ENCODE results near the gene RPL37. TPM values are rescaled to one million over a fixed set of nuclear protein-coding genes. Genes with fewer than 3 reads are reported as not detected.

The RPL37 gene
- total and polyA plus RNA-seq, 2 donors (not counting 3 experiments of a cell fraction or from before 2014, with no cell fraction given), result 259 to 1,348 TPM

- Histone ChIP-seq H3K27me3 (ENCODE audit: control insufficient read depth in 2 of 2, insufficient read depth in 2 of 2, low read length in 2 of 2) (no peaks in the 10 kb centered on the region), H3K9me1 (replicated peaks; ENCODE audit: control insufficient read depth, extremely low read depth, insufficient read depth, low read length) (no peaks in the 10 kb centered on the region), H3K27ac (ENCODE audit: insufficient read depth, low read depth, low read length) (peak within 1 kb of the TSS; percentile 95), H4K20me1 (replicated peaks; ENCODE audit: control insufficient read depth, extremely low read depth, insufficient read depth, low read length) (no peaks in the 10 kb centered on the region), H2AFZ (ENCODE audit: low read depth, low read length) (peak within 1 kb of the TSS; percentile 27), H3K79me2 (ENCODE audit: control insufficient read depth, insufficient read depth, low read length) (peaks cover 36% of the 10 kb centered on the region), H3K4me1 (ENCODE audit: control insufficient read depth, extremely low read depth, insufficient read depth, low read length) (peaks cover 18% of the 10 kb centered on the region), H3K9me3 (replicated peaks; ENCODE audit: control insufficient read depth, insufficient read depth, low read length) (no peaks in the 10 kb centered on the region), H3K9ac (replicated peaks; ENCODE audit: extremely low read depth, insufficient read depth, low read length) (peak within 1 kb of the TSS; percentile 98), H3K4me2 (ENCODE audit: insufficient read depth, low read length) (peak within 1 kb of the TSS; percentile 100), H3K4me3 (replicated peaks in 1 of 3; ENCODE audit: insufficient read depth in 1 of 3, low read depth in 1 of 3, low read length in 3 of 3) (peak within 1 kb of the TSS; percentile 50 to 98 (median 87)), H3K36me3 (ENCODE audit: control insufficient read depth in 2 of 2, extremely low read depth in 1 of 2, insufficient read depth in 2 of 2, low read length in 2 of 2) (peaks cover 0 to under 1% of the 10 kb centered on the region in 2 experiments)
- intact Hi-C loops (cut with micrococcal nuclease), result no loop called here
- DNase-seq (ENCODE audit: low read depth, low spot score), result peak; percentile 89
- TSS peak; percentile 79 for BruUV-seq (replicated peaks)
- TF ChIP-seq POLR2A (IDR thresholded peaks at IDR 0.05; ENCODE audit: low read depth, low read length) (peak; percentile 47), JUN (IDR thresholded peaks at IDR 0.05; ENCODE audit: borderline replicate concordance, insufficient read depth, insufficient read length, low read depth) (peak; percentile 29), MYC (IDR thresholded peaks at IDR 0.05; ENCODE audit: low read depth, low read length) (no peak)
- dilution Hi-C loops (cut with MboI; ENCODE audit: extremely low pct_ligation_motif_present, low sequenced_read_pairs), result no loop called here
- POLR2A ChIA-PET, result interaction anchor here (0.5 to 2.2 kb wide), 2 partner anchors 8 to 42 kb away, joined by 3 to 8 read pairs; no protein-coding TSS in a partner anchor
- CTCF ChIA-PET, result interaction anchor here (1.2 to 1.6 kb wide), 2 partner anchors 19 to 38 kb away, joined by 3 to 6 read pairs; no protein-coding TSS in a partner anchor
- FAIRE-seq, result peak; percentile 58
Observed at GRCh38 chr5:40841068-40841805, 6.2 kb upstream of the RPL37 start, which contains the start of gene CARD6. Gene CARD6 (plus strand): TSS chr5:40841367. CDS start chr5:40841383, 16 bp downstream.

GRCh38 chr5:40838086-40838485 lies 3.1 kb upstream of the RPL37 start:
- ChIA-PET CTCF (interaction anchor here (0.9 kb wide), 1 partner anchor 40 kb away, joined by 3 read pairs; the partner anchor contains the start of gene PRKAA1), POLR2A (no interaction called here)
- H3K27me3 ChIP-seq (ENCODE audit: control insufficient read depth in 2 of 2, insufficient read depth in 2 of 2, low read length in 2 of 2), result no peaks in the 10 kb centered on the region
- no peaks in the 10 kb centered on the region for H3K9me1 ChIP-seq (replicated peaks; ENCODE audit: control insufficient read depth, extremely low read depth, insufficient read depth, low read length)
- no peak overlapping the region for H3K27ac ChIP-seq (ENCODE audit: insufficient read depth, low read depth, low read length)
- dilution Hi-C loops (cut with MboI; ENCODE audit: extremely low pct_ligation_motif_present, low sequenced_read_pairs), result no loop called here
- FAIRE-seq (no peak), DNase-seq (ENCODE audit: low read depth, low spot score) (no peak)
- peaks cover 31% of the 10 kb centered on the region for H3K79me2 ChIP-seq (ENCODE audit: control insufficient read depth, insufficient read depth, low read length)
- H3K9me3 ChIP-seq (replicated peaks; ENCODE audit: control insufficient read depth, insufficient read depth, low read length), result no peaks in the 10 kb centered on the region
- H3K36me3 ChIP-seq (ENCODE audit: control insufficient read depth in 2 of 2, extremely low read depth in 1 of 2, insufficient read depth in 2 of 2, low read length in 2 of 2), result peaks cover 0 to 2% of the 10 kb centered on the region in 2 experiments
- H4K20me1 ChIP-seq (replicated peaks; ENCODE audit: control insufficient read depth, extremely low read depth, insufficient read depth, low read length), result peaks cover under 1% of the 10 kb centered on the region
- BruUV-seq (replicated peaks), result no TSS peak
- peaks cover 33% of the 10 kb centered on the region for H3K4me1 ChIP-seq (ENCODE audit: control insufficient read depth, extremely low read depth, insufficient read depth, low read length)
- intact Hi-C loops (cut with micrococcal nuclease), result no loop called here
- no peak overlapping the region for H3K4me2 ChIP-seq (ENCODE audit: insufficient read depth, low read length)
- no peak overlapping the region for H3K4me3 ChIP-seq (replicated peaks in 1 of 3; ENCODE audit: insufficient read depth in 1 of 3, low read depth in 1 of 3, low read length in 3 of 3)
- no peak overlapping the region for H3K9ac ChIP-seq (replicated peaks; ENCODE audit: extremely low read depth, insufficient read depth, low read length)
- H2AFZ ChIP-seq (ENCODE audit: low read depth, low read length), result no peak overlapping the region
- TF ChIP-seq MAX (IDR thresholded peaks at IDR 0.05; ENCODE audit: insufficient read depth, insufficient read length), result no peak
- TF ChIP-seq FOS (IDR thresholded peaks at IDR 0.05; ENCODE audit: borderline replicate concordance, insufficient read depth, low read length), result no peak
- TF ChIP-seq CTCF (IDR thresholded peaks at IDR 0.05; ENCODE audit: extremely low read depth in 1 of 2, insufficient read depth in 1 of 2, low read depth in 1 of 2, low read length in 2 of 2), result no peak
- TF ChIP-seq POLR2AphosphoS5 (IDR thresholded peaks at IDR 0.05; ENCODE audit: insufficient read depth, low read depth, low read length), result no peak
- no peak for TF ChIP-seq MYC (IDR thresholded peaks at IDR 0.05; ENCODE audit: low read depth, low read length)
- TF ChIP-seq POLR2A (IDR thresholded peaks at IDR 0.05; ENCODE audit: low read depth, low read length), result no peak
- TF ChIP-seq EZH2 (IDR thresholded peaks at IDR 0.05; ENCODE audit: borderline replicate concordance, low read depth, low read length, severe bottlenecking), result no peak
- TF ChIP-seq JUN (IDR thresholded peaks at IDR 0.05; ENCODE audit: borderline replicate concordance, insufficient read depth, insufficient read length, low read depth), result no peak
- TF ChIP-seq GATA2 (IDR thresholded peaks at IDR 0.05; ENCODE audit: insufficient read depth, insufficient read length, low read depth, low read length), result no peak
